HG03103 (cell line): Measurements from ENCODE around the gene GPD2.

ENCODE experiments used
- ATAC-seq: cut with Tn5 transposase; IDR thresholded peaks from one replicate; pipeline ENCODE4 v1.9.1; 2021; ENCODE audit warnings: low read depth; ENCODE audit not compliant: unreplicated experiment

Gene GPD2

DNA sequence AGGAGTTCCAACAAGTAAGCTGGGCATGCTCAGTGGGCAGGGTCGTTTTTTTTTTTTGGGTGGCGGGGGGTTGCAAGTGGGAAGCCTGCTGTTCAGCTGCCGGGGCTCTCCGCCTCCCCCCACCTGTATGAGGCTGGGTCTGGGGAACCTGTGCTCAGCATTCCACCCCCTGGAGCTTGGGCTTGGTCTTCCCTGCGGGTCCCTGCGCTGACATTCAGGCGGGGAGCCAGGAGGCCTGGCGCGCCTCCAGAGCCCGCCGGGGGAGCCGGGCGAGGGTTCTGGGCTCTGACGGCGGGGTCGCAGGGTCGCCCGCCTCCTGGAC lies 822 bp upstream of the GPD2 start:
- ATAC-seq, result no peak

GRCh38 chr2:156436497-156437085 lies 412 bp downstream of the GPD2 start:
- peak; percentile 53 for ATAC-seq

DNA sequence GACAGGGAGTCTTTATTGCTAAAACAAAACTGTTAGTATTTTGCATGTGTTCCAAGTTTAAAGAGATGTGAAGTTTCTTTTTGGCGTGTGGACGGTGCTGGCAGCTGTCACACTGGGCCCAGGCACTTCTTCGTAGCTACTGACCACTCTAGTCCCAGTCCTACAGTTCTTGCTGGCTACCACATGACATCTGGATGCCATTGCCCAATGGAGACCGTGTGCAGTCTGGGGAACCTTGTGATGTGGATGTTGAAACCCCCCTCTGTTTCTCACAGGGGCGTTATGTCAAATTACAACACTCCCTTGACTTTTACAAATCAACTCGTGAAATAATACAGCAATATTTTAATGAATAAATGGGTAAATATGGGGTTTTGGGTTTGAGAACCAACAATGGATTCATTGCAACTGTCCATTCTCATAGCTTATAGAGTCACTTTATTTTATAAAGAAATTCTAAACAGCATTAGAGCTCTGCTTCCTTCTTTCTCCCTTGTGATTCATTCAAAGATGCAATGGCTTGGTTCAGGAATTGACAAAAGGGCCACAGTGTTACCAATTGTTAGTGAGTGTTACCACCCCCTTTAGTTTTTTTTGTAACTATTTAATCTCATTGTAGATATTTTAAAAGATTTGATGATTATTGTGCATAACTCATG lies 1.2 kb downstream of the GPD2 start:
- ATAC-seq, result no peak

DNA sequence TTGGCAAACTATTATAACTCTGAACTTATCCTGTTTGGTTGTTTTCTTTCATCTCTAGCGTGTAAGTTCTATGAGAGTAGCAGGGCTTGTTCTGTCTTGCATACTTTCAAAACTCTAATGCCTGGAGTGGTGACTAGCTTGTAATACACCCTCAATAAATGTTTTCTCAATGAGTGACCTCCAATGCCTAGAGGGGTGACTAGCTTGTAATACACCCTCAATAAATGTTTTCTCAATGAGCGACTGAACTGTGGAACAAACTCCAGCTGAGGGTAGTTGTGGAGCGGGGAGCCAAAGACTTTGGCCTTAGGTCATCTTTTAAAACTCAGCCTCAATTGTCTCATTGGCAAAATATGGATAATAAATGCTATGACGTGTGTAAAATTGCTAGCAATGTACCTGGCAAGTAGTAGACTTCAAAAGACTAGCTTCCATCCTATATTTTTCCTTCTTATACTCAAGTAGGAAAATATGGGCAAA lies 1.8 kb downstream of the GPD2 start:
- ATAC-seq, result no peak

DNA sequence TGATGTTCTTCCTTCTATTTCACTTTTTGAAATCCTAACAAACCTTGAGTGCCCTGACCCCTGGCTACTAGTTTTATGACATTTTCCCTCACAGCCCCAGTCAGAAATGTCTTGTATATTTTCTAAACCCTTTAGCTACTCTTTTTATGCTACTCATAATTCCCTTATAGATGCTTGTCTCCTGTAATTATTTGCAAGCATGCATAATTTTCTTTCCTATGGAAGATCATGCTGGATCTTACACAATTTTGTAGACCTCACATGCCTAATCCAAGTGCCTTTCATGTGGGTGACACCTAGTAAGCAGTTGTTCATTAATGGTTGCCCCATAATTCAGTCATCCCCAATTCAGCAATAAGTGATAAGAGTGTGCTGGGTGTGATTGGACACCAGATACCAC lies 6.9 kb downstream of the GPD2 start:
- ATAC-seq, result no peak

DNA sequence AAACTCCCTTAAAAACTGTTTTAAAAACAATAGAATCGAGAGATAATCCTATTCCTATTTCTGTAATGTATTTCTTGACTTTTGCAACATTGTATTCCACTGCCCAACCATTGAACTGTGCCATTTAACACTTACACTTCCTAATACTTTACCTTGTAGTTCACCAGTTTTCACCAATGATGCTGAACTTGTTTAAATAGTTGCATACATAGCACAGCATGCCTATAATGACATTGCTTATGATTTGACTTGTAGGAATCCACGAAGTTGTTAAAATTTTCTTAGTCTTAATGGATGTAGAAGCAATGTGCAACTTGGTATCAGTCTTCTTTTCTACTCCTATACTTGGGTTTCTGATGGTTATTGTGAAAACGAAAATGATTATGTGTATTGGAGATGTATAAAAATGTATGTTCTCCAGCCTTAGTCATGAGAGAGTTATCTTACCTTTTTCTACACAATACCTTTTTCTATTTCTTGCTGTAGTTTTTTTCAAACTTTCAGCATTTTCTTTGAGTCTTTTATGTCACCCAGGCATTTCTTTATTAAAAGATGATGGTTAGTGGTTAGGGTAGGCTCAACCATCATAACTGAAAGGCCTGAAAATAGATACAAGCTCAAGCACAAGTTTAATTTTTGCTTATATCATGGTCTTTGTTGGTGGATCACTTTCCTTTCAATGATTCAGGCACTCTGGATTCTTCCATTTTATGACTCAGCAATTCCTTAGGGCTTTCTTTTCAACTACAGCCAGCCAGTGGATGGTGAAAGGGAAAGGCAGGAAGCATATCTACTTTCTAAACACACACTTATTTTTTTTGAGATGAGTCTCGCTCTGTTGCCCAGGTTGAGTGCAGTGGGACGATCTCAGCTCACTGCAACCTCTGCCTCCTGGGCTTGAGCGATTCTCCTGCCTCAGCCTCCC lies 9.4 kb downstream of the GPD2 start:
- peak; percentile 62 for ATAC-seq

GRCh38 chr2:156447761-156448160 lies 11.6 kb downstream of the GPD2 start:
- ATAC-seq, result no peak

GRCh38 chr2:156448766-156449165 lies 12.6 kb downstream of the GPD2 start:
- ATAC-seq, result no peak

- no peak for ATAC-seq
Measured at GRCh38 chr2:156452971-156453370, 16.8 kb downstream of the GPD2 start.

- ATAC-seq, result peak; percentile 49
Measured at GRCh38 chr2:156455361-156455975, 19.3 kb downstream of the GPD2 start.

DNA sequence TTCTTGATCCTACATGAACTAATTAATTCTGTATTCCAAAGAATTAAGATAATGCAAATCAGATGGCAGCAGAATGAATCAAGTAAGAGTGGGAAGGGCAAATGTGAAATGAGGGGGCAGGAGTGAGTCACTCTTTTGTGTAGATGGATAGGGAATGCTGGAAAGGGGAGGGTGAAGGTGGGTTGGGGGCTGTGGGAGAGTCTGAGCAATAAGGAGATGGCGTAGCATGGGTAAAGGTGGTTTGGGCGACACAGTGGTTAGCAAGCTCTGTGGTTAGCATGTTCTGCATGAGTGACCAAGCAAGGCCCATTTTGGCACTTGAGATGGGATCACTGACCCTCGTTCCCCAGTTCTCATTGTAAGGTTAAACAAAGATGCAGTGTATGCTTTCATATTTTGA lies 20.4 kb downstream of the GPD2 start:
- peak; percentile 61 for ATAC-seq

GRCh38 chr2:156457523-156458517 lies 21.6 kb downstream of the GPD2 start:
- no peak for ATAC-seq

DNA sequence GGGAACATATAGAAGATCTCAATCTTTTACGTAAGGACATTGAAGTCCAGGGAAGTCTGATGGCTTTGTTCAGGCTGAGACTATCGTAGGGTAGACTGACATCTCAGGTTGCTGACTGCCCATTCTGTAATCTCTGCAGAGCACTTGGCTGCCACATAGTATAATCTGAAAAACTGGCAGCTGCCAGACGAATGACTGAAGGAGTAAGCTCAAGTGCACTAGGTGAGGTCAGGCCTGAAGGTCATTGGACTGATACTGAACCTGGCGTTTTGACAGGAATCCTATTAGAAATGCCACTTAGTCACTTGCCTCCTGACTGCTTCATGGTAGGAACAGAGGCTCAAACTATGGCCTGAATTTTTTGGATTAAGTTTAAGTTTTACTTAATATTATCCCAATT lies 23.5 kb downstream of the GPD2 start:
- no peak for ATAC-seq

GRCh38 chr2:156464106-156464505 lies 27.9 kb downstream of the GPD2 start:
- no peak for ATAC-seq

DNA sequence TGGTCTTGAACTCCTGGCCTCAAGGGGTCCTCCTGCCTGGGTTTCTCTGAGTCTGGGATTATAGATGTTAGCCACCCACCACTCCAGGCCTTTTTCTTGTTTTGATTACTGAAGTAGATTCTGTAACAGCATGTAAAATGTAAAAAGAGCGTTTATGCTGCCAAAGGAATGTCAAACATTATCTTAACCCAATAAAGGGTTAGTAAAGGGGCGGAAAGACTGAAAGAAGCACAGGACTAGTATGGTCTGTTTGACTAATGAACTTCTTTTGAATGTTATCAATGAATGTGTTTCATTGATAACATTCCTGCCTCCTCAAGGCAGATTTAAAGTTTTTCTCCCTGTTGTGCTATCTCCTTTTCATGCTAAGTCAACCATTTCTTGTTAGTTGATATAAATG lies 29.4 kb downstream of the GPD2 start:
- no peak for ATAC-seq

DNA sequence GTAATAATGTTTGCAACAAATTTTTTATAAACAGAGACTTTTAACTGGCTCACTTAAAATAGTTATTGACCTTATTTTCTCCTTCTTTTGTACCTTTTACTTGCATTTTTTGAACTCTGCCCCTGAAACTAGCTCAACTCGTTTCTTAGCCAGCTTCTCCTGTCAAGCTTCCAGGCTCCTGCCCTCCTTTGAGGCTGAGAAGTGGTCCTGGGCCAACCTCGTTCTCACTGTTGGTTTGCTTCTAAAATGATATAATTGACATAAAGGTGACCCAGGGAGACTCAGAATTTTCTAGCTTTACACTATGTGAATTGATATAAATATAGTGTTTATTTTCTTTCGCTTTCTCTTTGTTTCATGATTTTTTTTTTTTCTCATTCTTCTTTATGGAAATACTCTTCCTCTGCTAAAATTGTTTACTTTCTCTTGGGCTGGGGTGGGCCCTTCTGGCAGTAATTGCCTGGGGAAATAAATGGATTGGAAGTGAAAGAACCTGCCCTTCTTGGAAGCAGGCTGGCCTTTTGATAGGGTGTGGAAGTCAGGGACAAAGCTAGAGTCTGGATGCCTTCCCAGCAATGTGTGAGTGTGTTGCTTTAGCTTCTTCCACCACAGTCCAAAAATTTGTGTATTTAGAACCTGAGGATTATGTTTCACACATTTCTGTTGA lies 30.7 kb downstream of the GPD2 start:
- ATAC-seq, result no peak

DNA sequence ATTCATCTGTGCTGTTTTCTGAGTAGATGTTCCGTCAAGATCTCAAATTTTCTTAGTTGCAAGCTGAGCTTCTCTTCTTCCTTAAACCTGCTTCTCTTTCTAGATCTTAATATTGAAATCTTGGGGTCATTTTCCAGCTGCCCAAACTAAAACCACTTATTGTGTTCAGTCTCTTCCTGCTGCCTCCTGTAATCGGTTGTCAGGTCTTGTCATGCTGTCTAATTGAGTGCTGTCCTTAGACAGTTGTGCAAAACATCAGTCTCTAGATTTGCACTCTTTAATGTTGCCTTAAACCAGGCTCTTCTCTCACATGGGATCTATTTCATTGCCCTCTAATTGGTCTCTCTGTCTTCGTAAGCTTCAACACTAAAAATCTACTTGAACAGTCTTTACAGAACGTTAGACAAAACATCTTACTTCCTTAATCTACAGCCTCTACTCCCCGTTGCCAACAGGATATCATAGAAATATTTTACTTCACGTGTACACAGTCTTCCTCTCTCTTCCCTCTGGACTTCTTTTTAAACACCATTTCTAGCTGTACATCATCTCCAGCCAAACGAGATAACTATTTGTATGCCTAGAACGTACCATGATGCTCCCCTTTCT lies 34.9 kb downstream of the GPD2 start:
- ATAC-seq, result no peak

DNA sequence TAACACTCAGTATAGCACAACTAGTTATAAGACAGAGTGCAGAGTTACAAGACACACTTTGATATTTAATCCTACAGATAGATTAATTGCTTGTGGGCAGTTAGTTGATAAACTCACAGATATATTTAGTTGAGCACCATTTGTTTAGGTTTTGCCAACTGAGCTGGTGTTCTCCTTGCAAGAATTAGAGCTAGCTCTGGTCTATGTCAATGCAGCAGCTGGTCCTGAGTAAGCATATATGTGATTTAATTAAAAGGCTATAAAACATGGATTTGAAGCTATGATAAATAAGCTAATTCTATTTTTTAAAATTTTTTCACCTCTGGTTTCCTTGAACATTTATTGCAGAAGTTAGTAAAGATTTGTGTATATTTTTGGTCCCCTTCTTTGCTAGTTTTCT lies 35.6 kb downstream of the GPD2 start:
- ATAC-seq, result no peak

- ATAC-seq, result no peak
Measured at GRCh38 chr2:156472686-156473085, 36.5 kb downstream of the GPD2 start.
